ENCODE measurements around the gene TTC28. TPM values are rescaled to one million over a fixed set of nuclear protein-coding genes. Genes with fewer than 3 reads are reported as not detected.
"Not testable (repeated sequence)": the region's sequence is repeated elsewhere in the genome, so short reads cannot be mapped to it uniquely, and the experiment has no call there.

The TTC28 gene
- total RNA-seq, 4 donors from 2014 or later, result 43.8 to 130 (median 92.0) TPM

- TF ChIP-seq CTCF (IDR thresholded peaks at IDR 0.05) (no peak), POLR2A (IDR thresholded peaks at IDR 0.05) (no peak)
- Histone ChIP-seq H3K27me3 (no peaks in the 10 kb centered on the region), H3K4me3 (no peak overlapping the region), H3K4me1 (peaks cover 0 to 3% of the 10 kb centered on the region in 2 donors), H3K9me3 (no peaks in the 10 kb centered on the region), H3K36me3 (no peaks in the 10 kb centered on the region), H3K27ac (no peak overlapping the region)
- no peak for DNase-seq
- intact Hi-C loops (cut with DNase I; ENCODE audit: low total_unique reads), result no loop called here
Observed at GRCh38 chr22:28477556-28477955, 202.1 kb downstream of the TTC28 start.

GRCh38 chr22:28474330-28474729 is 205.3 kb downstream of the TTC28 start:
- no peak for TF ChIP-seq POLR2A (IDR thresholded peaks at IDR 0.05)
- no peak for TF ChIP-seq CTCF (IDR thresholded peaks at IDR 0.05)
- no peak for DNase-seq
- Histone ChIP-seq H3K9me3 (no peaks in the 10 kb centered on the region), H3K36me3 (no peaks in the 10 kb centered on the region), H3K4me1 (no peaks in the 10 kb centered on the region), H3K4me3 (no peak overlapping the region), H3K27me3 (no peaks in the 10 kb centered on the region), H3K27ac (no peak overlapping the region)
- intact Hi-C loops (cut with DNase I; ENCODE audit: low total_unique reads), result no loop called here

- no peaks in the 10 kb centered on the region for H3K9me3 ChIP-seq
- intact Hi-C loops (cut with DNase I; ENCODE audit: low total_unique reads), result no loop called here
- no peak for DNase-seq
- no peaks in the 10 kb centered on the region for H3K27me3 ChIP-seq
- TF ChIP-seq POLR2A (IDR thresholded peaks at IDR 0.05), result no peak
- no peak for TF ChIP-seq CTCF (IDR thresholded peaks at IDR 0.05)
- H3K36me3 ChIP-seq, result no peaks in the 10 kb centered on the region
- no peak overlapping the region for H3K4me3 ChIP-seq
- H3K4me1 ChIP-seq, result no peaks in the 10 kb centered on the region
- H3K27ac ChIP-seq, result no peak overlapping the region
Observed at GRCh38 chr22:28473258-28473657, 206.4 kb downstream of the TTC28 start.

GRCh38 chr22:28467055-28467454 is 212.6 kb downstream of the TTC28 start:
- H3K4me3 ChIP-seq; H3K4me1 ChIP-seq; H3K27me3 ChIP-seq; H3K9me3 ChIP-seq; H3K36me3 ChIP-seq; intact Hi-C loops (cut with DNase I; ENCODE audit: low total_unique reads); DNase-seq; H3K27ac ChIP-seq: not testable (repeated sequence)

- Histone ChIP-seq H3K36me3 (no peaks in the 10 kb centered on the region), H3K9me3 (no peaks in the 10 kb centered on the region), H3K4me1 (peaks cover 0 to 6% of the 10 kb centered on the region in 2 donors), H3K27ac (no peak overlapping the region), H3K4me3 (no peak overlapping the region), H3K27me3 (no peaks in the 10 kb centered on the region)
- intact Hi-C loops (cut with DNase I; ENCODE audit: low total_unique reads), result no loop called here
- TF ChIP-seq CTCF (IDR thresholded peaks at IDR 0.05), result no peak
- no peak for TF ChIP-seq POLR2A (IDR thresholded peaks at IDR 0.05)
- no peak for DNase-seq
Observed at GRCh38 chr22:28466399-28466798, 213.2 kb downstream of the TTC28 start.

- H3K27me3 ChIP-seq, result no peaks in the 10 kb centered on the region
- no peak overlapping the region for H3K27ac ChIP-seq
- no peaks in the 10 kb centered on the region for H3K9me3 ChIP-seq
- TF ChIP-seq POLR2A (IDR thresholded peaks at IDR 0.05), result no peak
- no peak for TF ChIP-seq CTCF (IDR thresholded peaks at IDR 0.05)
- peaks cover 0 to 6% of the 10 kb centered on the region in 2 donors for H3K4me1 ChIP-seq
- H3K36me3 ChIP-seq, result no peaks in the 10 kb centered on the region
- DNase-seq, result no peak
- no peak overlapping the region for H3K4me3 ChIP-seq
- intact Hi-C loops (cut with DNase I; ENCODE audit: low total_unique reads), result no loop called here
Observed at GRCh38 chr22:28465841-28466240, 213.8 kb downstream of the TTC28 start.

All from uterus (tissue), 4 donors.